AG09309 (cell line): ENCODE data around the gene CADPS.
"Not testable (repeated sequence)": the region's sequence is repeated elsewhere in the genome, so short reads cannot be mapped to it uniquely, and the experiment has no call there.

ENCODE experiments used
- DNase-seq: peaks from one replicate; pipeline ENCODE4 v3.0.0-alpha.2; 2010; ENCODE audit warnings: low read depth
- H3K4me3 ChIP-seq: 2 replicates; pipeline ENCODE4 v1.5.1; 2011; ENCODE audit warnings: mild to moderate bottlenecking, low read depth, low read length, moderate library complexity; ENCODE audit not compliant: control insufficient read depth
- CTCF ChIP-seq: IDR thresholded peaks from 2 replicates; pipeline ENCODE4 v1.5.1; 2011; ENCODE audit warnings: mild to moderate bottlenecking, low read depth, low read length, inconsistent platforms; ENCODE audit not compliant: insufficient read depth, control insufficient read depth; ENCODE audit errors: missing control alignments

CADPS gene

GRCh38 chr3:62586356-62586755, 288.9 kb downstream of the CADPS start:
- H3K4me3 ChIP-seq = no peak overlapping the region
- no peak for TF ChIP-seq CTCF
- peak; percentile 84 for DNase-seq

- no peak for TF ChIP-seq CTCF
- DNase-seq = no peak
- no peak overlapping the region for H3K4me3 ChIP-seq
Measured at GRCh38 chr3:62585861-62586260, 289.4 kb downstream of the CADPS start.

GRCh38 chr3:62584636-62585035, 290.6 kb downstream of the CADPS start:
- no peak for TF ChIP-seq CTCF
- H3K4me3 ChIP-seq = no peak overlapping the region
- DNase-seq = no peak

- no peak for DNase-seq
- no peak overlapping the region for H3K4me3 ChIP-seq
Measured at GRCh38 chr3:62582495-62583172, 292.6 kb downstream of the CADPS start.

GRCh38 chr3:62580485-62580884, 294.7 kb downstream of the CADPS start:
- H3K4me3 ChIP-seq, DNase-seq: not testable (repeated sequence)

More at GRCh38 chr3:62582495-62583172, 292.6 kb downstream of the CADPS start:
- TF ChIP-seq CTCF = no peak

- H3K4me3 ChIP-seq = no peak overlapping the region
- DNase-seq = no peak
- TF ChIP-seq CTCF = no peak
Measured at GRCh38 chr3:62577153-62577552, 298.1 kb downstream of the CADPS start.

GRCh38 chr3:62574266-62574898, 300.8 kb downstream of the CADPS start:
- no peak for TF ChIP-seq CTCF
- H3K4me3 ChIP-seq = no peak overlapping the region

More at GRCh38 chr3:62574266-62574898, 300.8 kb downstream of the CADPS start:
- DNase-seq = no peak
